ENCODE measurements around the gene ATE1. TPM values are rescaled to one million over a fixed set of nuclear protein-coding genes. Genes with fewer than 3 reads are reported as not detected.

ATE1 gene
- total and polyA plus RNA-seq, 2 donors = 17.7 to 62.7 TPM

- 60% methylated on average over 3 of the region's 3 CpGs for WGBS
- H3K4me1 ChIP-seq (ENCODE audit: insufficient read depth) = no peaks in the 10 kb centered on the region
- no peak overlapping the region for H3K27ac ChIP-seq (ENCODE audit: low read depth)
- no peak overlapping the region for H3K4me3 ChIP-seq (ENCODE audit: low read depth, low read length)
- no peaks in the 10 kb centered on the region for H3K36me3 ChIP-seq (ENCODE audit: insufficient read depth)
- DNase-seq (ENCODE audit: extremely low spot score) = no peak
These were observed 127.7 kb downstream of the ATE1 start for GRCh38 chr10:121800146-121800545.

GRCh38 chr10:121797490-121797889 is 130.3 kb downstream of the ATE1 start:
- DNase-seq (ENCODE audit: extremely low spot score) = no peak
- Histone ChIP-seq H3K4me1 (ENCODE audit: insufficient read depth) (no peaks in the 10 kb centered on the region), H3K27ac (ENCODE audit: low read depth) (no peak overlapping the region), H3K36me3 (ENCODE audit: insufficient read depth) (no peaks in the 10 kb centered on the region), H3K4me3 (ENCODE audit: low read depth, low read length) (no peak overlapping the region)
- 81% methylated on average over 8 of the region's 8 CpGs for WGBS

GRCh38 chr10:121796342-121796741 is 131.5 kb downstream of the ATE1 start:
- Histone ChIP-seq H3K27ac (ENCODE audit: low read depth) (no peak overlapping the region), H3K36me3 (ENCODE audit: insufficient read depth) (no peaks in the 10 kb centered on the region), H3K4me1 (ENCODE audit: insufficient read depth) (no peaks in the 10 kb centered on the region), H3K4me3 (ENCODE audit: low read depth, low read length) (no peak overlapping the region)
- no peak for DNase-seq (ENCODE audit: extremely low spot score)
- 90% methylated on average over 3 of the region's 3 CpGs for WGBS

- H3K4me1 ChIP-seq (ENCODE audit: insufficient read depth) = no peaks in the 10 kb centered on the region
- H3K4me3 ChIP-seq (ENCODE audit: low read depth, low read length) = no peak overlapping the region
- no peaks in the 10 kb centered on the region for H3K36me3 ChIP-seq (ENCODE audit: insufficient read depth)
- WGBS = 54% methylated on average over 3 of the region's 3 CpGs
- H3K27ac ChIP-seq (ENCODE audit: low read depth) = no peak overlapping the region
- DNase-seq (ENCODE audit: extremely low spot score) = no peak
These were observed 135.6 kb downstream of the ATE1 start for GRCh38 chr10:121792198-121792597.

GRCh38 chr10:121791761-121792160 is 136.1 kb downstream of the ATE1 start:
- Histone ChIP-seq H3K4me3 (ENCODE audit: low read depth, low read length) (no peak overlapping the region), H3K36me3 (ENCODE audit: insufficient read depth) (no peaks in the 10 kb centered on the region), H3K4me1 (ENCODE audit: insufficient read depth) (no peaks in the 10 kb centered on the region), H3K27ac (ENCODE audit: low read depth) (no peak overlapping the region)
- no peak for DNase-seq (ENCODE audit: extremely low spot score)
- 81% methylated on average over 5 of the region's 5 CpGs for WGBS

- DNase-seq (ENCODE audit: extremely low spot score) = no peak
- H3K4me1 ChIP-seq (ENCODE audit: insufficient read depth) = no peaks in the 10 kb centered on the region
- WGBS = 78% methylated on average over 3 of the region's 3 CpGs
These were observed 139.1 kb downstream of the ATE1 start for GRCh38 chr10:121788717-121789116.

GRCh38 chr10:121788115-121788514 is 139.7 kb downstream of the ATE1 start:
- Histone ChIP-seq H3K4me3 (ENCODE audit: low read depth, low read length) (no peak overlapping the region), H3K36me3 (ENCODE audit: insufficient read depth) (no peaks in the 10 kb centered on the region), H3K27ac (ENCODE audit: low read depth) (no peak overlapping the region), H3K4me1 (ENCODE audit: insufficient read depth) (no peaks in the 10 kb centered on the region)
- 86% methylated on average over 3 of the region's 3 CpGs for WGBS
- no peak for DNase-seq (ENCODE audit: extremely low spot score)

More at GRCh38 chr10:121788717-121789116, 139.1 kb downstream of the ATE1 start:
- H3K36me3 ChIP-seq (ENCODE audit: insufficient read depth) = no peaks in the 10 kb centered on the region
- no peak overlapping the region for H3K4me3 ChIP-seq (ENCODE audit: low read depth, low read length)
- H3K27ac ChIP-seq (ENCODE audit: low read depth) = no peak overlapping the region

- no peak for DNase-seq (ENCODE audit: extremely low spot score)
- H3K4me3 ChIP-seq (ENCODE audit: low read depth, low read length) = no peak overlapping the region
- no peaks in the 10 kb centered on the region for H3K4me1 ChIP-seq (ENCODE audit: insufficient read depth)
- WGBS = 74% methylated on average over 2 of the region's 2 CpGs
- no peaks in the 10 kb centered on the region for H3K36me3 ChIP-seq (ENCODE audit: insufficient read depth)
- no peak overlapping the region for H3K27ac ChIP-seq (ENCODE audit: low read depth)
These were observed 140.7 kb downstream of the ATE1 start for GRCh38 chr10:121787169-121787568.

- no peak for DNase-seq (ENCODE audit: extremely low spot score)
- Histone ChIP-seq H3K4me3 (ENCODE audit: low read depth, low read length) (no peak overlapping the region), H3K4me1 (ENCODE audit: insufficient read depth) (no peaks in the 10 kb centered on the region), H3K36me3 (ENCODE audit: insufficient read depth) (no peaks in the 10 kb centered on the region), H3K27ac (ENCODE audit: low read depth) (no peak overlapping the region)
- 84% methylated on average over 6 of the region's 6 CpGs for WGBS
These were observed 144.0 kb downstream of the ATE1 start for GRCh38 chr10:121783782-121784372.

GRCh38 chr10:121781101-121781500 is 146.7 kb downstream of the ATE1 start:
- Histone ChIP-seq H3K36me3 (ENCODE audit: insufficient read depth) (no peaks in the 10 kb centered on the region), H3K4me3 (ENCODE audit: low read depth, low read length) (no peak overlapping the region), H3K27ac (ENCODE audit: low read depth) (no peak overlapping the region), H3K4me1 (ENCODE audit: insufficient read depth) (no peaks in the 10 kb centered on the region)
- 92% methylated on average over 4 of the region's 4 CpGs for WGBS
- no peak for DNase-seq (ENCODE audit: extremely low spot score)

- H3K4me1 ChIP-seq (ENCODE audit: insufficient read depth) = no peaks in the 10 kb centered on the region
- WGBS = 37% methylated on average over 2 of the region's 2 CpGs
- H3K36me3 ChIP-seq (ENCODE audit: insufficient read depth) = no peaks in the 10 kb centered on the region
- H3K4me3 ChIP-seq (ENCODE audit: low read depth, low read length) = no peak overlapping the region
- no peak overlapping the region for H3K27ac ChIP-seq (ENCODE audit: low read depth)
- DNase-seq (ENCODE audit: extremely low spot score) = no peak
These were observed 153.0 kb downstream of the ATE1 start for GRCh38 chr10:121774813-121775212.

- Histone ChIP-seq H3K4me1 (ENCODE audit: insufficient read depth) (no peaks in the 10 kb centered on the region), H3K36me3 (ENCODE audit: insufficient read depth) (no peaks in the 10 kb centered on the region), H3K27ac (ENCODE audit: low read depth) (no peak overlapping the region), H3K4me3 (ENCODE audit: low read depth, low read length) (no peak overlapping the region)
- DNase-seq (ENCODE audit: extremely low spot score) = no peak
- 59% methylated on average over 3 of the region's 3 CpGs for WGBS
These were observed 153.4 kb downstream of the ATE1 start for GRCh38 chr10:121774404-121774803.

- DNase-seq (ENCODE audit: extremely low spot score) = peak; percentile 18
- H3K4me1 ChIP-seq (ENCODE audit: insufficient read depth) = no peaks in the 10 kb centered on the region
- WGBS = 25% methylated on average over 2 of the region's 2 CpGs
- H3K27ac ChIP-seq (ENCODE audit: low read depth) = no peak overlapping the region
- H3K4me3 ChIP-seq (ENCODE audit: low read depth, low read length) = no peak overlapping the region
- no peaks in the 10 kb centered on the region for H3K36me3 ChIP-seq (ENCODE audit: insufficient read depth)
These were observed 154.9 kb downstream of the ATE1 start for GRCh38 chr10:121772884-121773283.

- Histone ChIP-seq H3K27ac (ENCODE audit: low read depth) (no peak overlapping the region), H3K4me3 (ENCODE audit: low read depth, low read length) (no peak overlapping the region), H3K36me3 (ENCODE audit: insufficient read depth) (no peaks in the 10 kb centered on the region), H3K4me1 (ENCODE audit: insufficient read depth) (no peaks in the 10 kb centered on the region)
- WGBS = 61% methylated on average over 6 of the region's 6 CpGs
- DNase-seq (ENCODE audit: extremely low spot score) = peak; percentile 15
These were observed 155.4 kb downstream of the ATE1 start for GRCh38 chr10:121772406-121772805.

GRCh38 chr10:121771966-121772365 is 155.9 kb downstream of the ATE1 start:
- no peaks in the 10 kb centered on the region for H3K4me1 ChIP-seq (ENCODE audit: insufficient read depth)
- 48% methylated on average over 5 of the region's 5 CpGs for whole genome bisulfite sequencing
- peak; percentile 6 for DNase-seq (ENCODE audit: extremely low spot score)
- H3K4me3 ChIP-seq (ENCODE audit: low read depth, low read length) = no peak overlapping the region
- no peaks in the 10 kb centered on the region for H3K36me3 ChIP-seq (ENCODE audit: insufficient read depth)
- no peak overlapping the region for H3K27ac ChIP-seq (ENCODE audit: low read depth)

Measured in urinary bladder (tissue), 4 donors.